HG02973 (cell line): Measurements from ENCODE around the gene MTHFR.
A peak's percentile ranks its signal among the peaks of the same experiment; 100 is the strongest.

Source experiments
- ATAC-seq: cut with Tn5 transposase; IDR thresholded peaks from one replicate; pipeline ENCODE4 v1.9.1; 2021; ENCODE audit warnings: moderate library complexity; ENCODE audit not compliant: unreplicated experiment

MTHFR gene

GRCh38 chr1:11805422-11806306, at the start of gene MTHFR, which contains the start of gene CLCN6:
MTHFR (minus strand) TSS chr1:11805964; CDS start chr1:11803116, 2,848 bp downstream.
CLCN6 (plus strand) TSS chr1:11806191; CDS start chr1:11806263, 72 bp downstream.
- ATAC-seq, result peak; percentile 72

DNA sequence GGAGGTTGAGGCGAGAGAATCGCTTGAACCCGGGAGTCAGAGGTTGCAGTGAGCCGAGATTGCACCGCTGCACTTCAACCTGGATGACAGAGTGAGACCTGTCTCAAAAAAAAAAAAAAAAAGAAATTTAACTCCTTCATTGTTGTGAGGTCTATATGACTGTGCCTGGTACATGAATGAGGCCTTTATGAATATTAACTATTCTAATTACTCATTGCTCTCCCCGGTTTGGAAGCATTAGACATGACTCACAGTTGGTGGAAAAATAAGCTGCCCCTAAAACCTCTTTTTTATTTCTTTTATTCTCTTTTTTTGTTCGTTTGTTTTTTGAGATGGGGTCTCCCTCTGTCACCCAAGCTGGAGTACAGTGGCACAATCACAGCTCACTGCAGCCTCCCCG, 49.7 kb upstream of the MTHFR start:
- ATAC-seq, result no peak

- ATAC-seq, result no peak
Observed at GRCh38 chr1:11854519-11854918, 48.8 kb upstream of the MTHFR start.

DNA sequence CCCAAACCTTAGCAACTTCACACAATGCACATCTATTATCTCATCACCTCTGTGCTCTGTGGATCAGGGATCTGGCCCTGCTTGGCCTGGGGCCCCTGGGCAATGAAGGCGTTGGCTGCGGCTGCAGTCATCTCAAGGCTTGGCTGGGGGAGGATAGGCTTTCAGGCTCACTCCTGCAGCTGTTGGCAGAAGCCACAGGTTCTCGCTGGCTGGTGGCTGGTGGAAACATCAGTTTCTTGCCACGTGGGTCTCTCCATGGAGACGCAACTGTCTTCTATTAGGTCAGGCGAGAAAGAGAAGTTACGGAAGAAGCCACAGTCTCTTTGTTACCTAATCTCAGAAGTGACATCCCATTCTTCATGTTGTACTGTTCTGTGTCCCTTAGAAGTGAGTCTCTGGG, 45.4 kb upstream of the MTHFR start:
- ATAC-seq, result no peak

DNA sequence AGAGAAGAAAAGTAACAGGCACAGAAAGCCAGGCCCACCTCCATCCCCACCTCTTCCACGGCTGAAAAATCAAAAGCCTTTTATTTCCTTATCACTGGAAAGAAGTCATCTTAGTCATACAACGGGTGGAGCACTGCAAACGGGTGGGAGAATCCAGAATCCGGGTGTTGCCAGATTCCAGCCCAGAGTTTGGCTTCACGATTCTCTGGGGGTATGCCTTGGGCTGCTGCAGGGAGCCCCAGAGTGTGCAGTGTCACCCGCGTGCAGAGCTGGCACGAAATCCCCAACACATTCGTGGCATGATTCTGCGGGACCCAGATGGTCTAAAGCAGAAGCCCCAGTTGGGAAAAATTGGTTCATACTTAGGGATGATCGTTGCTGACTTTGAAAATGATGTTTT, 44.4 kb upstream of the MTHFR start:
- ATAC-seq, result no peak

DNA sequence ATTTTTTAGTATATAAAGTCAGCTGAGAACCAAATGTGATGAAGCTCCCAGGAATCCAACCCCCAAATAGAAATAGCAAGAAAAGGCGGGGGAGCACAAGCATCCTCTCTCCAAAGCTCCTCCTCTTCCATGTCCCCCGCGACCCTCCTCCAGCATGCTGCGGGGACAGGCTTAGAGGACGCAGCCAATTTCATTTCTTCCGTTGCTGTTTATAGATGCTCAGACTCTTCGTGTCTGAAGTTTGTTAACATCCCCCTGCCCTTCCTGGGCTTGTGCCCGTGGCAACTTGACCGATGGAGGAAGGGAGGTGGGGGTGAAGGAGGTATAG, 42.6 kb upstream of the MTHFR start:
- no peak for ATAC-seq

DNA sequence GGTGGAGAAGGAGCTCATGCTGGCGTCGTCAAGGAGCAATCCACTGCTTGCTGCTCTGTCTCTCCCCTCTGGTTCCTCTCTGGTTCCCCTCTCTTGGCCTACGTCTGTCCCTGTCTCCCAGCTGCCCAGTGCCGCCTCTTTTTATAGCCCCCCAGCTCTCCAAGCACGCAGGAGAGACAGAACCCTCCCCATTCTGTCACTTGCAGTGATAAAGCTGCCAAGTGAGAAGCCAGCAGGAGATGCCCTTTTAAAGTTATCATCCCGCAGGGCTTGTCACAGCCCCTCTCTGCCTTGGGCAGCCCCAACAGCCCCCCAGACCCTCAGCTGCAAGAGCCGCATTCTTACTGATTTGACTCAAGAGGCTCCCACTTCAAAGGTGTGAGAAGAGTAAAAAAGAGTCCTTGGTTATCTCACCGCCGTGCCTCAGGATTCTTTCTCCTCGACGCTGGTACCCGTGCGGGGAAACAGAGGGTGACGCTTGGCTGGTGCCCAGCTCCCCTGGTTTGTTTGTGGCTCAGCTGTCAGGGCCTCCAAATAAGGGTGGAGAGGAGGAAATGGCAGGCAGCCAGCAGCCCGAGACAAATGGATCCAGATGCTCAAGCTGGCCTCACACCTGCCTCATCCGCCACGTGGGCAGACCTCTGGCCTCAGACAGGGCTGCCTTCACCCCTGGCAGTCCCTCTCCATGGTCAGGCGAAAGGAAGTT, 42.1 kb upstream of the MTHFR start, which contains the start of gene NPPA:
Gene NPPA (minus strand): TSS at position 117 of the 706 bp plus-strand sequence. CDS start 99 bp downstream, at position 18.
- ATAC-seq, result no peak

GRCh38 chr1:11845641-11846335, 40.0 kb upstream of the MTHFR start:
- no peak for ATAC-seq

DNA sequence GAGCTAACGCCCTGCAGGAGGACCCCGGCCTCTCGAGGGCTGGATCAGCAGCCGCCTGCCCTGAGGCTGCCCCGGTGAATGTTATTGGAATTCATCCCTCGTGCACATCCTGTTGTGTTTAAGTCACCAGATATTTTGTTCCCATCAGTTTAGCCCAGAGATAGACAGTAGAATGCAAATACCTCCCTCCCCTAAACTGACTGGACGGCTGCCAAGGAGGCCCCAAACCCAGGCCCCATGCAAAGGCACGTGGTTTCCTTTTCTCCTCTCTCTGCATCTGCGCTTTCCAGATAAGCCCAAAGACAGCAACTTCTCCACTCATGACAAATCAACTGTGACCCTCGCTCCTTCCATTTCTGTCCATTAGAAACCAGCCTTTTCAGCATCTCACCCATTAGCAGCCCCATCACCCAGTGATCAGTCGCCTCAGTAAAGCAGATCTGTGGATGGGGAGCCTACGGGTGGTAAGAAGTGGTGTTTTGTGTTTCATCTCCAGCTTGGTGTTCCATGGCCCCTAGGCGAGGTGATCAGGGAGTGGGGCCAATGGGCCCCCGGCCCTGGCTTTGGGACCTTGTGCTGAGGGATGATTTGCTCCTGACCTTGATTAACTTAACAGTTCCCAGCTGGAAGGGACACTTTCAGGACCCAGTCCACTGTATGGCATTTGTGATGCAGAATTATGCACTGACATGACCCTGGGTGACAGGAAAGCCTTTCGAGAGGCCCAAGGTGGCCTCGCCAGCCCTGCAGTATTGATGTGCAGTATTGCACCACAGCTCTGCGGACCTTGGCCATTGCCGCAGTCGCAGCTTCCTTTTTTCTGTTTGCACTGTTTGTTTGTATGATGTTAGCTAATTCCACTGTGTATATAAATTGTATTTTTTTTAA, 36.6 kb upstream of the MTHFR start:
- no peak for ATAC-seq

GRCh38 chr1:11841245-11842153, 35.7 kb upstream of the MTHFR start:
- no peak for ATAC-seq

- no peak for ATAC-seq
Observed at GRCh38 chr1:11839727-11840705, 34.3 kb upstream of the MTHFR start.

- no peak for ATAC-seq
Observed at GRCh38 chr1:11838349-11839272, 32.8 kb upstream of the MTHFR start.

DNA sequence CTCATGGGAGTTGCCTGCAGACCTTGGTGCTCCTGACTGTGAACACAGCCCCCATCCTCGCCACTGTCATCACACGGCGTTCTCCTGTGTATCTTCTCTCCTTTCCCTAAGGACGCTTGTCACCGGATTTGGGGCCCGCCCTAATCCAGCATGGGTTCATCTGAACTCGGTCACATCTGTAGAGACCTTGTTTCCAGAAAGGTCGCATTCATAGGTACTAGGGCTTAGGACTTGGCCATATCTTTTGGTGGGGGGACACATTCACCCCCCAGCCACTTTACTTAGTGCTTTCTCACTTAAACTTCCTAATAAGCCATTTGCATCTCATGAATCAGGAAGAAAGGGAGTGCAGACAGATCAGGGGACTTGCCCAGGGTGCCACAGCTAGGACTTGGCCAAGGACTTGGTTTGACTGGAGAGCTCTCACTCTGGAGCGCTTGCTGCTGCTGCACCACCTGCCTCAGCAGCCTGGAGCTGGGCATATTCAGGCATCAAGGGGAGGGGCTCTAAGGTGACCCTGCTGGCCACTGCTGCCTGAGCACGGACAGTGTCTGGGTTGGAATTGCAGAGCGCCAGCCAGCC, 32.1 kb upstream of the MTHFR start:
- ATAC-seq, result no peak

GRCh38 chr1:11836955-11837766, 31.4 kb upstream of the MTHFR start:
- ATAC-seq, result no peak

DNA sequence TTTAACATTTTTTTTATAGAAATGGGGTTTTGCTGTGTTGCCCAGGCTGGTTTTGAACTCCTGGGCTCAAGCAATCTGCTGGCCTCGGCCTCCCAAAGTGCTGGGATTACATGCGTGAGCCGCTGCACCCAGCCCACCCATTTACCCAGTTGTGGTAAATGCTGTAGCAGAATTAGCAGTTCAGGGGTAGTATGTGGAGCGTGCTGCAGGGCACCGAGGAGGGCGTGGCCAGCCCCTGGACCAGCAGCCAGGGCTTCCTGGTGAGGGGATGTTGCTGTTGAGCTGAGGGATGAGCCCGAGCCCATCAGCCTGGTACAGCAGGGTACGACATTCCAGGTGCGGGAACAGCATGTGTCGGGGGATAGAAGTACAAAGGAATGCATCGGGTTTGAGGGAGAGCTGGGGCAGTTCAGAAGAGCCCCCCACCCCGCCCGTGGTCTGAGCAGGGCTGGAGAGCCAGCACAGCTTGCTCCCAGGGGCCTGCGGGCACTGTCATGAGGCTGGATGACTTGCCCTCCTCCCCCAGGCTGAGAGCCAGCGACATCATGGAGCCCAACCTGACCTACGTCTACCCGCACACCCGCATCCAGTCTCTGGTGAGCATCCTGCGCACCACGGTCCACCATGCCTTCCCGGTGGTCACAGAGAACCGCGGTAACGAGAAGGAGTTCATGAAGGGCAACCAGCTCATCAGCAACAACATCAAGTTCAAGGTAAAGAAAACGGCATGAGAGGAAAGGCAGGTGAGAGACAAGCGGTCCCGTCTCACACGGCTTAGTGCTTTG, 29.9 kb upstream of the MTHFR start:
- no peak for ATAC-seq
